Measurements from ENCODE around the gene TRRAP. TPM values are rescaled to one million over a fixed set of nuclear protein-coding genes. Genes with fewer than 3 reads are reported as not detected.

Gene TRRAP
- total RNA-seq, 4 donors from 2014 or later = 34.3 to 52.5 (median 39.5) TPM

- no peaks in the 10 kb centered on the region for H3K9me3 ChIP-seq
- H3K27me3 ChIP-seq = no peaks in the 10 kb centered on the region
- TF ChIP-seq EP300 (IDR thresholded peaks at IDR 0.05) (no peak), POLR2A (IDR thresholded peaks at IDR 0.05) (no peak), CTCF (IDR thresholded peaks at IDR 0.05) (no peak)
- WGBS, 2 donors = 83 to 88% methylated on average over 6 of the region's 6 CpGs
- no peaks in the 10 kb centered on the region for H3K4me1 ChIP-seq
- no peak overlapping the region for H3K4me3 ChIP-seq
- H3K27ac ChIP-seq = no peak overlapping the region
- DNase-seq (ENCODE audit: low spot score in 2 of 2) = no peak
- peaks cover 0 to 38% (median 0%) of the 10 kb centered on the region in 3 donors for H3K36me3 ChIP-seq
These were observed 182.9 kb downstream of the TRRAP start for GRCh38 chr7:99061001-99061776.

Small RNAs within 50 kb of the gene (small RNA-seq; reads per million reads assigned to genes)
- gene MIR3609 = 21.1 reads per million, percentile 92 among the genes with 10 or more reads in this experiment

Other genes starting within 250 kb of the TRRAP start
- gene TMEM130, start 8.5 kb upstream of the TRRAP start, total RNA-seq = 1 to 10 TPM in 3 of 4 donors, under 1 TPM in 1; 0.30 to 5.7 (median 1.8) TPM